GM12891 (cell line): ENCODE results near the gene DDX47.

Experiments
- POLR2A ChIP-seq: IDR thresholded peaks from 2 replicates; pipeline ENCODE4 v1.6.1; 2011; ENCODE audit warnings: low read depth, low read length, control low read depth
- POLR2AphosphoS5 ChIP-seq: IDR thresholded peaks from 2 replicates; pipeline ENCODE4 v1.6.1; 2011; ENCODE audit warnings: low read depth, low read length, control low read depth
- SPI1 ChIP-seq: IDR thresholded peaks from 2 replicates; pipeline ENCODE4 v1.6.1; 2011; ENCODE audit warnings: low read depth, low read length, control low read depth
- TAF1 ChIP-seq: IDR thresholded peaks from 2 replicates; pipeline ENCODE4 v1.6.1; 2011; ENCODE audit warnings: low read depth, low read length, control low read depth

DNA sequence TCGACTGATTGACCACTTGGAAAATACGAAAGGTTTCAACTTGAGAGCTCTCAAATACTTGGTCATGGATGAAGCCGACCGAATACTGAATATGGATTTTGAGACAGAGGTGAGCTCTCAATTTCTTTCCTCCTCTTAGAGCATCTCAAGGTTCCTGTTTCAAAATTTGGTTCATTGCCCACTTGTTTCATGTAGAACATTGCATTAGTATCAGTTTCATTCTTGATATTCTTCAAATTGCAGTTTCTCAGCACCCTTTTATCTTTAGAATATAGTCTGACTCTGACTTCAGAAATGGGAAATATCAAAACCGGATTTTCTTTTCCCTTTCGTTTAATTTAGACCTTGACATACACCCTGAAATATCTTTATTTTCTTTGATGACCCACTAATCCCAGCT is 8.8 kb downstream of the DDX47 start:
- TF ChIP-seq POLR2A (no peak), POLR2AphosphoS5 (no peak), TAF1 (no peak), SPI1 (no peak)
